Colonic mucosa (tissue), 4 donors: ENCODE results near the gene PGLYRP1. TPM values are rescaled to one million over a fixed set of nuclear protein-coding genes. Genes with fewer than 3 reads are reported as not detected.

Source experiments
- DNase-seq: peaks from one replicate; pipeline ENCODE4 v3.0.0-alpha.2; 2020
- H3K27ac ChIP-seq: fragments of 200-600 bp; one replicate; pipeline ENCODE4 v1.8.0; 2021
- H3K27me3 ChIP-seq: fragments of 200-600 bp; one replicate; pipeline ENCODE4 v1.8.0; 2021
- H3K36me3 ChIP-seq: fragments of 200-600 bp; one replicate; pipeline ENCODE4 v1.8.0; 2021
- H3K4me1 ChIP-seq: fragments of 200-600 bp; one replicate; pipeline ENCODE4 v1.8.0; 2021; ENCODE audit warnings: mild to moderate bottlenecking
- H3K4me3 ChIP-seq: fragments of 200-600 bp; one replicate; pipeline ENCODE4 v1.8.0; 2021
- H3K9ac ChIP-seq, 2 donors: one replicate each; pipeline ENCODE4 v1.7.0; 2013; ENCODE audit warnings: control low read depth in 2 of 2, low read depth in 2 of 2, low read length in 2 of 2
- H3K9me3 ChIP-seq: fragments of 200-600 bp; one replicate; pipeline ENCODE4 v1.8.0; 2021
- intact Hi-C: fragments of 100-400 bp; cut with DNase I; formaldehyde crosslinking; loops from one replicate; pipeline ENCODE4 v1.14.1; 2022
- total RNA-seq, 2 donors: library from RNA; stranded (reverse); fragmentation: NEBNext Ultra II Directional in 1 of 2; extraction: Animal tissue kit (Norgen Biotek cat#: 25700) in 1 of 2; gene quantifications; one replicate each; pipeline ENCODE4 v1.2.1, GENCODE V29; 2021
- TF ChIP-seq, protein P1 (sequence below): fragments of 200-600 bp; IDR thresholded peaks from one replicate; pipeline ENCODE4 v1.8.0; 2022; ENCODE audit warnings: antibody characterized with exemption, mild to moderate bottlenecking
- donor health status: healthy.
- donor health status: DM: no; HTN: no; CAD: no.
- donor health status: DM: no; HTN: no; CAD: no.

PGLYRP1 gene
- total RNA-seq, 2 donors from 2014 or later = not detected

GRCh38 chr19:45999653-46000121 is 23.2 kb downstream of the PGLYRP1 start:
- DNase-seq = no peak
- intact Hi-C loops = no loop called here
- H3K4me1 ChIP-seq = no peaks in the 10 kb centered on the region
- TF ChIP-seq, protein P1, sequence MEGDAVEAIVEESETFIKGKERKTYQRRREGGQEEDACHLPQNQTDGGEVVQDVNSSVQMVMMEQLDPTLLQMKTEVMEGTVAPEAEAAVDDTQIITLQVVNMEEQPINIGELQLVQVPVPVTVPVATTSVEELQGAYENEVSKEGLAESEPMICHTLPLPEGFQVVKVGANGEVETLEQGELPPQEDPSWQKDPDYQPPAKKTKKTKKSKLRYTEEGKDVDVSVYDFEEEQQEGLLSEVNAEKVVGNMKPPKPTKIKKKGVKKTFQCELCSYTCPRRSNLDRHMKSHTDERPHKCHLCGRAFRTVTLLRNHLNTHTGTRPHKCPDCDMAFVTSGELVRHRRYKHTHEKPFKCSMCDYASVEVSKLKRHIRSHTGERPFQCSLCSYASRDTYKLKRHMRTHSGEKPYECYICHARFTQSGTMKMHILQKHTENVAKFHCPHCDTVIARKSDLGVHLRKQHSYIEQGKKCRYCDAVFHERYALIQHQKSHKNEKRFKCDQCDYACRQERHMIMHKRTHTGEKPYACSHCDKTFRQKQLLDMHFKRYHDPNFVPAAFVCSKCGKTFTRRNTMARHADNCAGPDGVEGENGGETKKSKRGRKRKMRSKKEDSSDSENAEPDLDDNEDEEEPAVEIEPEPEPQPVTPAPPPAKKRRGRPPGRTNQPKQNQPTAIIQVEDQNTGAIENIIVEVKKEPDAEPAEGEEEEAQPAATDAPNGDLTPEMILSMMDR = no peak
- H3K36me3 ChIP-seq = no peaks in the 10 kb centered on the region
- no peak overlapping the region for H3K9ac ChIP-seq
- no peaks in the 10 kb centered on the region for H3K27me3 ChIP-seq
- no peak overlapping the region for H3K27ac ChIP-seq
- no peak overlapping the region for H3K4me3 ChIP-seq
- H3K9me3 ChIP-seq = no peaks in the 10 kb centered on the region

GRCh38 chr19:45998834-45999233 is 24.0 kb downstream of the PGLYRP1 start:
- Histone ChIP-seq H3K27ac (no peak overlapping the region), H3K36me3 (no peaks in the 10 kb centered on the region), H3K9ac (no peak overlapping the region), H3K9me3 (no peaks in the 10 kb centered on the region), H3K4me1 (no peaks in the 10 kb centered on the region), H3K4me3 (no peak overlapping the region), H3K27me3 (no peaks in the 10 kb centered on the region)
- no peak for DNase-seq
- intact Hi-C loops = no loop called here
- TF ChIP-seq, protein P1 = no peak

- Histone ChIP-seq H3K36me3 (no peaks in the 10 kb centered on the region), H3K4me1 (no peaks in the 10 kb centered on the region), H3K27ac (no peak overlapping the region), H3K4me3 (no peak overlapping the region), H3K9ac (no peak overlapping the region), H3K9me3 (no peaks in the 10 kb centered on the region), H3K27me3 (no peaks in the 10 kb centered on the region)
- intact Hi-C loops = no loop called here
- no peak for DNase-seq
- TF ChIP-seq, protein P1 = no peak
Observed at GRCh38 chr19:45996933-45997332, 25.9 kb downstream of the PGLYRP1 start.

- H3K27me3 ChIP-seq = no peaks in the 10 kb centered on the region
- H3K9me3 ChIP-seq = no peaks in the 10 kb centered on the region
- peak overlapping the region; percentile 45 for H3K27ac ChIP-seq
- H3K36me3 ChIP-seq = no peaks in the 10 kb centered on the region
- H3K9ac ChIP-seq = peak overlapping the region; percentile 89 to 90
- no peaks in the 10 kb centered on the region for H3K4me1 ChIP-seq
- TF ChIP-seq, protein P1 = no peak
- H3K4me3 ChIP-seq = peak overlapping the region; percentile 87
- intact Hi-C loops = no loop called here
- no peak for DNase-seq
Observed at GRCh38 chr19:45995715-45996385, 27.0 kb downstream of the PGLYRP1 start.

DNA sequence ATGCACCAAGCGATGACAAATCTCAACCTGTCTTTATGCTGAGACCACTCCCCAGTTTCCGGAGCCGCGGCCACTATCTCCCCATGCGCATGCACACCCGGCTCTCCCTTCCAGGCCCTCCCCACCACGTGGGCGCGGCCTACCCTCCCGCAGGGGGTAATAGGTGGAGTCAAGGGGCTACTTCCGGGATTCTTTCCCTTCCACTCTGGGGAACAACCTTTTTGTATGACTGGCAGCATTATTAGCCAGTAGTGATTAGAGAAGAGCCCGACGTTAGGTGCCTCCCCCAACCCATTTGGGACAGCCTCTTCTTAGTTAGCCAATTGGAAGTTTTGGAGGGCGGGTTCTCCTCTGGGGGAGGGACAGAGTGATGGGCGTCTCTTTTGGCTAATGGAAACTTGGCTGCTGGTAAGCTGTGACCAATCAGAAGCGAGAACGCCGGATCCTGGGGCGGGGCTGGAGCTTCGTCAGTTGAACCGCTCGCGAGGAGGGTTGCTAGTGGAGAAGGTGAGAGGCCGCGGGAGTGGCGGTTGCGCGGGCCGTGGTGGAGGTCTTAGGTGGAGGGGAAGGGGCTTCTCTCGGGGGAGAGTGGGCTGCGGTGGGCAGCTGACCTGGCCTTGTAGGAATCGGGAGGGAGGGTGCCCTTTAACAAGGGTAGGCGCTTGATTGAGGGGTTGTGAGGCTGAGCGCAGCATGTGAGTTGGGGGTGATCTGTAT is 27.7 kb downstream of the PGLYRP1 start, which contains the start of gene CCDC61:
Gene CCDC61 (plus strand): TSS at position 470 of the 717 bp plus-strand sequence. CDS start 7,552 bp downstream, outside the sequence.
- Histone ChIP-seq H3K9ac (peak within 1 kb of the TSS; percentile 89 to 90), H3K4me1 (no peaks in the 10 kb centered on the region), H3K27ac (peak within 1 kb of the TSS; percentile 45), H3K27me3 (no peaks in the 10 kb centered on the region), H3K36me3 (no peaks in the 10 kb centered on the region), H3K4me3 (peak within 1 kb of the TSS; percentile 87), H3K9me3 (no peaks in the 10 kb centered on the region)
- intact Hi-C loops = no loop called here
- TF ChIP-seq, protein P1 = no peak
- peak; percentile 97 for DNase-seq
